OCI-LY3 (cell line): Measurements from ENCODE around the gene RAB34.
A peak's percentile ranks its signal among the peaks of the same experiment; 100 is the strongest.

Source experiments
- CTCF ChIP-seq: fragments of 200-600, 300-600 bp; sonication (generic); IDR thresholded peaks from 2 replicates; pipeline ENCODE4 v1.5.1; 2014; ENCODE audit warnings: antibody characterized with exemption, low read length, low read depth
- EZH2phosphoT487 ChIP-seq: fragments of 200-600 bp; shearing (Covaris generic); IDR thresholded peaks from 2 replicates; pipeline ENCODE4 v1.6.1; 2018; ENCODE audit warnings: antibody characterized with exemption, mixed run types, low read depth

- TF ChIP-seq CTCF (peak; percentile 95), EZH2phosphoT487 (no peak)
Measured at GRCh38 chr17:28763804-28764266, 46.2 kb upstream of the RAB34 start.
